GM12878 (cell line): ENCODE results near the gene RBPJ. TPM values are rescaled to one million over a fixed set of nuclear protein-coding genes. Genes with fewer than 3 reads are reported as not detected.

Source experiments
- ATAC-seq: fragments of 200-7000 bp; cut with Tn5 transposase; 3 replicates; pipeline ENCODE4 v1.9.1; 2020; ENCODE audit warnings: mild to moderate bottlenecking, moderate library complexity
- BruUV-seq: library from RNA; stranded (reverse); fragments of 400-500 nt; replicated peaks from 2 replicates; lab custom pipeline; 2021; lab: Mats Ljungman, UMichigan
- CTCF ChIA-PET: fragments of 300-600 bp; sonication (Branson Sonifier 250); formaldehyde crosslinking; extraction: SDS; loops from one replicate; lab custom pipeline; 2021; ENCODE audit warnings: inconsistent platforms; lab: Yijun Ruan, JAX
- POLR2A ChIA-PET: fragments of 350-600 bp; formaldehyde crosslinking; extraction: SDS; loops from one replicate; lab custom pipeline; 2021; ENCODE audit warnings: inconsistent platforms; lab: Charles Lee
- RAD21 ChIA-PET: fragments of 300-600 bp; sonication (Branson Sonifier 250); formaldehyde crosslinking; loops from one replicate; lab custom pipeline; 2023; ENCODE audit warnings: antibody characterized with exemption; ENCODE audit not compliant: unreplicated experiment; lab: Charles Lee
- SMC1A ChIA-PET: fragments of 300-600 bp; sonication (Branson Sonifier 250); formaldehyde crosslinking; loops from one replicate; lab custom pipeline; 2023; ENCODE audit not compliant: unreplicated experiment, uncharacterized antibody; lab: Charles Lee
- DNase-seq: peaks from one replicate; pipeline ENCODE4 v3.0.0-alpha.2; 2011; ENCODE audit warnings: low read depth, low spot score
- FAIRE-seq: peaks from 3 replicates; lab custom pipeline; 2011; peaks lifted over from hg19 to GRCh38; lab: Jason Lieb, UNC
- H2AFZ ChIP-seq: 2 replicates; pipeline ENCODE4 v1.6.0; 2011; ENCODE audit warnings: low read depth, low read length, control low read depth; ENCODE audit not compliant: control insufficient read depth
- H3K27ac ChIP-seq: 2 replicates; pipeline ENCODE4 v1.5.1; 2011; ENCODE audit warnings: control low read depth; ENCODE audit not compliant: control insufficient read depth, insufficient read depth
- H3K27me3 ChIP-seq, 2 experiments: replicated peaks in 1 of 2; 2 replicates each; pipeline versions ENCODE4 v1.6.0 to v1.6.1; 2011; ENCODE audit warnings: low read length in 1 of 2; ENCODE audit not compliant: control insufficient read depth in 2 of 2, insufficient read depth in 2 of 2
- H3K36me3 ChIP-seq, 2 experiments: 2 replicates each; pipeline ENCODE4 v1.5.1; 2011; ENCODE audit warnings: low read length in 1 of 2; ENCODE audit not compliant: control insufficient read depth in 2 of 2, insufficient read depth in 2 of 2
- H3K4me1 ChIP-seq: 2 replicates; pipeline ENCODE4 v1.6.1; 2011; ENCODE audit warnings: mild to moderate bottlenecking, low read length, moderate library complexity, mixed read lengths; ENCODE audit not compliant: control insufficient read depth, insufficient read depth
- H3K4me2 ChIP-seq: 2 replicates; pipeline ENCODE4 v1.6.0; 2011; ENCODE audit warnings: control low read depth; ENCODE audit not compliant: control insufficient read depth, insufficient read depth
- H3K4me3 ChIP-seq: fragments of 200-600 bp; sonication (generic); 2 replicates; pipeline ENCODE4 v1.5.1; 2016
- H3K79me2 ChIP-seq: 2 replicates; pipeline ENCODE4 v1.6.0; 2011; ENCODE audit warnings: low read length; ENCODE audit not compliant: control insufficient read depth, insufficient read depth
- H3K9ac ChIP-seq: 2 replicates; pipeline ENCODE4 v1.8.0; 2011; ENCODE audit warnings: low read length, control low read depth, mixed read lengths; ENCODE audit not compliant: control insufficient read depth, insufficient read depth
- H3K9me3 ChIP-seq: replicated peaks from 3 replicates; pipeline ENCODE4 v1.5.1; 2011; ENCODE audit warnings: mild to moderate bottlenecking, low read length; ENCODE audit not compliant: control insufficient read depth, insufficient read depth
- H4K20me1 ChIP-seq: 2 replicates; pipeline ENCODE4 v1.6.0; 2011; ENCODE audit not compliant: control insufficient read depth, insufficient read depth
- ASH2L ChIP-seq: fragments of 300-600, 200-600 bp; sonication (generic); IDR thresholded peaks from 2 replicates; pipeline ENCODE4 v1.6.1; 2017; ENCODE audit warnings: low read depth, mild to moderate bottlenecking, borderline replicate concordance
- ATF7 ChIP-seq: fragments of 450-650 bp; IDR thresholded peaks from 2 replicates; pipeline ENCODE4 v1.6.1; 2016; ENCODE audit warnings: low read depth, mild to moderate bottlenecking
- CBX3 ChIP-seq: fragments of 200-600 bp; sonication (generic); IDR thresholded peaks from 2 replicates; pipeline ENCODE4 v1.6.1; 2016; ENCODE audit warnings: low read depth, borderline replicate concordance
- KAT2A ChIP-seq: conservative IDR thresholded peaks from 2 replicates; pipeline ENCODE4 v1.6.1; 2011; ENCODE audit warnings: low read depth, low read length; ENCODE audit not compliant: control insufficient read depth
- KDM1A ChIP-seq: fragments of 200-600 bp; sonication (generic); IDR thresholded peaks from 2 replicates; pipeline ENCODE4 v1.6.1; 2016; ENCODE audit warnings: borderline replicate concordance
- NR2C1 ChIP-seq: fragments of 450-650 bp; IDR thresholded peaks from 2 replicates; pipeline ENCODE4 v1.6.1; 2017; ENCODE audit warnings: antibody characterized with exemption, mild to moderate bottlenecking, moderate library complexity
- POLR2AphosphoS5 ChIP-seq: IDR thresholded peaks from 2 replicates; pipeline ENCODE4 v1.6.1; 2011; ENCODE audit warnings: mild to moderate bottlenecking, low read length, inconsistent platforms
- RAD21 ChIP-seq: IDR thresholded peaks from 2 replicates; pipeline ENCODE4 v1.6.1; 2011; ENCODE audit warnings: mild to moderate bottlenecking, low read depth, low read length, moderate library complexity; ENCODE audit not compliant: insufficient read depth
- RCOR1 ChIP-seq: conservative IDR thresholded peaks from 2 replicates; pipeline ENCODE4 v1.6.1; 2012; ENCODE audit warnings: low read depth, low read length, improper control_type of control experiment
- YY1 ChIP-seq: IDR thresholded peaks from 2 replicates; pipeline ENCODE4 v1.6.1; 2011; ENCODE audit warnings: low read depth, mild to moderate bottlenecking, low read length
- ZNF384 ChIP-seq: IDR thresholded peaks from 2 replicates; pipeline ENCODE4 v1.6.1; 2012; ENCODE audit warnings: low read depth, mild to moderate bottlenecking, low read length, improper control_type of control experiment, borderline replicate concordance
- ZNF622 ChIP-seq: fragments of 450-650 bp; IDR thresholded peaks from 2 replicates; pipeline ENCODE4 v1.6.1; 2017; ENCODE audit warnings: mild to moderate bottlenecking, inconsistent platforms
- ZSCAN29 ChIP-seq: fragments of 450-650 bp; IDR thresholded peaks from 2 replicates; pipeline ENCODE4 v1.6.1; 2017; ENCODE audit warnings: mild to moderate bottlenecking, moderate library complexity
- ZZZ3 ChIP-seq: IDR thresholded peaks from 2 replicates; pipeline ENCODE4 v1.6.1; 2011; ENCODE audit warnings: low read depth; ENCODE audit not compliant: control insufficient read depth, insufficient read length
- WGBS: methylation state at CpG from one replicate; pipeline ENCODE4 v1.1.6; 2016; ENCODE audit warnings: low lambda C conversion rate; ENCODE audit not compliant: insufficient replicate concordance, insufficient coverage; ENCODE audit errors: missing lambda C conversion rate; 5-methylcytosine and 5-hydroxymethylcytosine counted together
- in situ Hi-C: fragments of 300-500 bp; cut with MboI; formaldehyde crosslinking; loops from 9 replicates; pipeline ENCODE4 v1.14.3; 2018; ENCODE audit warnings: mixed read lengths
- intact Hi-C: fragments of 100-400 bp; cut with micrococcal nuclease; formaldehyde crosslinking; loops from one replicate; pipeline ENCODE4 v1.14.2; 2022; ENCODE audit not compliant: unreplicated experiment
- polyA plus RNA-seq, 11 experiments: library from polyadenylated mRNA; depleted of rRNA in 4 of 11; unstranded in 6 of 11; stranded (reverse) in 5 of 11; fragments of >200 nt; fragmentation: Nextera tagmentation in 4 of 11; fragmentation: Illumina TruSeq in 1 of 11; extraction: Ambion mirVana in 4 of 11; extraction: Trizol in 1 of 11; gene quantifications; 1 replicate in 1 of 11; 2 replicates in 10 of 11; pipeline versions ENCODE4 v1.2.1 to v1.2.3, GENCODE V29; 2011 to 2016; ENCODE audit warnings: inconsistent platforms in 2 of 11, missing spikeins in 2 of 11, low read depth in 1 of 11
- total RNA-seq, 4 experiments: library from RNA; depleted of rRNA in 3 of 4; stranded (reverse); fragments of >200 nt in 3 of 4; fragmentation: Illumina TruSeq in 1 of 4; extraction: Trizol in 1 of 4; gene quantifications; 2 replicates each; pipeline versions ENCODE4 v1.2.1 to v1.2.3, GENCODE V29; 2013 to 2021
- TF ChIP-seq, protein P1 (sequence below): fragments of 450-650 bp; formaldehyde crosslinking; IDR thresholded peaks from 2 replicates; pipeline ENCODE4 v1.4.0; 2022; ENCODE audit warnings: mild to moderate bottlenecking, moderate library complexity

Gene RBPJ
- total and polyA plus RNA-seq, 10 of the 15 experiments (the other 5 are each of a cell fraction or from before 2014, with no cell fraction given) = 24.5 to 87.6 (median 41.6) TPM

DNA sequence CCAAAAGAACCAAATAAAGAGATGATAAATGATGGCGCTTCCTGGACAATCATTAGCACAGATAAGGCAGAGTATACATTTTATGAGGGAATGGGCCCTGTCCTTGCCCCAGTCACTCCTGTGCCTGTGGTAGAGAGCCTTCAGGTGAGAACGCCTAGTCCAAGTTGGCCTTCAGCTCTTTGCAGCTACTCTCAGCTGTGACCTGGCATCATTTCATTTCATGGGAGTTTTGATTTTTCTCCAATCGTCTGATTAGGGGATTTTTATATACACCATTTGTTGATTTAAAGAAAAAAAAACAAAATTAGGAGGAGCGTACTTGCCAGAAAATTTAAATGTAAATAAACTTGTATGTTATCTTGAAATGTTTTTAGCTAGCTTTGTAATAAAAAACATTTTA, 109.1 kb downstream of the RBPJ start:
- 81% methylated on average over 4 of the region's 4 CpGs for WGBS
- no peaks in the 10 kb centered on the region for H3K9me3 ChIP-seq
- in situ Hi-C loops (no loop called here), intact Hi-C loops (no loop called here)
- ChIA-PET RAD21 (no interaction called here), SMC1A (interaction anchor here (1.2 to 1.3 kb wide), 2 partner anchors 20 to 50 kb away, joined by 3 to 7 read pairs; no protein-coding TSS in a partner anchor), CTCF (no interaction called here), POLR2A (no interaction called here)
- no peak overlapping the region for H3K27ac ChIP-seq
- no peak overlapping the region for H2AFZ ChIP-seq
- no peak overlapping the region for H3K4me3 ChIP-seq
- H4K20me1 ChIP-seq = no peaks in the 10 kb centered on the region
- no peaks in the 10 kb centered on the region for H3K27me3 ChIP-seq
- H3K36me3 ChIP-seq = peaks cover 6 to 14% of the 10 kb centered on the region in 2 experiments
- H3K4me2 ChIP-seq = no peak overlapping the region
- H3K9ac ChIP-seq = no peak overlapping the region
- DNase-seq (no peak), FAIRE-seq (no peak), ATAC-seq (no peak)
- TF ChIP-seq RAD21 = no peak
- TF ChIP-seq KAT2A = no peak
- no peak for TF ChIP-seq YY1
- no peak for TF ChIP-seq ZZZ3
- no peak for TF ChIP-seq ASH2L
- TF ChIP-seq ZNF384 = no peak
- no peak for TF ChIP-seq ZNF622
- TF ChIP-seq KDM1A = no peak
- no peak for TF ChIP-seq POLR2AphosphoS5
- no peak for TF ChIP-seq CBX3
- no peak for TF ChIP-seq RCOR1
- TF ChIP-seq NR2C1 = no peak
- no peak for TF ChIP-seq ATF7
- no peak for TF ChIP-seq ZSCAN29
- TF ChIP-seq, protein P1, sequence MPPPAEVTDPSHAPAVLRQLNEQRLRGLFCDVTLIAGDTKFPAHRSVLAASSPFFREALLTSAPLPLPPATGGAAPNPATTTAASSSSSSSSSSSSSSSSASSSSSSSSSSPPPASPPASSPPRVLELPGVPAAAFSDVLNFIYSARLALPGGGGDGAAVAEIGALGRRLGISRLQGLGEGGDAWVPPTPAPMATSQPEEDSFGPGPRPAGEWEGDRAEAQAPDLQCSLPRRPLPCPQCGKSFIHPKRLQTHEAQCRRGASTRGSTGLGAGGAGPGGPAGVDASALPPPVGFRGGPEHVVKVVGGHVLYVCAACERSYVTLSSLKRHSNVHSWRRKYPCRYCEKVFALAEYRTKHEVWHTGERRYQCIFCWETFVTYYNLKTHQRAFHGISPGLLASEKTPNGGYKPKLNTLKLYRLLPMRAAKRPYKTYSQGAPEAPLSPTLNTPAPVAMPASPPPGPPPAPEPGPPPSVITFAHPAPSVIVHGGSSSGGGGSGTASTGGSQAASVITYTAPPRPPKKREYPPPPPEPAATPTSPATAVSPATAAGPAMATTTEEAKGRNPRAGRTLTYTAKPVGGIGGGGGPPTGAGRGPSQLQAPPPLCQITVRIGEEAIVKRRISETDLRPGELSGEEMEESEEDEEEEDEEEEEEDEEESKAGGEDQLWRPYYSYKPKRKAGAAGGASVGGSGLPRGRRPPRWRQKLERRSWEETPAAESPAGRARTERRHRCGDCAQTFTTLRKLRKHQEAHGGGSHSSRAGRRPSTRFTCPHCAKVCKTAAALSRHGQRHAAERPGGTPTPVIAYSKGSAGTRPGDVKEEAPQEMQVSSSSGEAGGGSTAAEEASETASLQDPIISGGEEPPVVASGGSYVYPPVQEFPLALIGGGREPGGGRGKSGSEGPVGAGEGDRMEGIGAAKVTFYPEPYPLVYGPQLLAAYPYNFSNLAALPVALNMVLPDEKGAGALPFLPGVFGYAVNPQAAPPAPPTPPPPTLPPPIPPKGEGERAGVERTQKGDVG (CRISPR knock-in tag) = no peak
- no TSS peak for BruUV-seq
- no peaks in the 10 kb centered on the region for H3K79me2 ChIP-seq
- H3K4me1 ChIP-seq = no peaks in the 10 kb centered on the region
